GM21526 (cell line): Measurements from ENCODE around the gene DNAH11.
"Not testable (repeated sequence)": the region's sequence is repeated elsewhere in the genome, so short reads cannot be mapped to it uniquely, and the experiment has no call there.

Source experiments
- ATAC-seq: cut with Tn5 transposase; IDR thresholded peaks from one replicate; pipeline ENCODE4 v1.9.1; 2021; ENCODE audit warnings: moderate library complexity; ENCODE audit not compliant: unreplicated experiment, low FRiP score

DNAH11 gene

GRCh38 chr7:21542891-21543527 is at the start of gene DNAH11:
Gene DNAH11, plus strand, starts transcription at chr7:21543039. Its CDS starts 207 bp downstream, at chr7:21543246.
- no peak for ATAC-seq

DNA sequence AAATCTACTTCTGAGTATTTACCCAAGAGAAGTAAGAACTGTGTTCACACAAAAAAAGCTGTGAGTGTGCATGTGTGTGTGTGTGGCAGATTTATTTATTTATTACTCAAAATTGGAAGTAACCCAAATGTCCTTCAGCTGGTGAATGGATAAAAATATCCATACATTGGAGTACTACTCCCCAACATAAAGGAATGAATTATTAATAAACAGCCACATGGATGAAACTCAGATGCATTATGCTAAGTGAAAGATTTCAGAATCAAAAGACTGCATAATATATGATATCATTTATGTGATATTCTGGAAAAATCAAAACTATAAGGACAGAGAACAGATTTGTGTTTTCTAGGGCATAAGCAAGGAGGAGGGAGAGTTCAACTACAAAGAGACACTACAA is 47.1 kb upstream of the DNAH11 start:
- ATAC-seq = no peak

- no peak for ATAC-seq
These were observed 45.8 kb upstream of the DNAH11 start for GRCh38 chr7:21497072-21497471.

DNA sequence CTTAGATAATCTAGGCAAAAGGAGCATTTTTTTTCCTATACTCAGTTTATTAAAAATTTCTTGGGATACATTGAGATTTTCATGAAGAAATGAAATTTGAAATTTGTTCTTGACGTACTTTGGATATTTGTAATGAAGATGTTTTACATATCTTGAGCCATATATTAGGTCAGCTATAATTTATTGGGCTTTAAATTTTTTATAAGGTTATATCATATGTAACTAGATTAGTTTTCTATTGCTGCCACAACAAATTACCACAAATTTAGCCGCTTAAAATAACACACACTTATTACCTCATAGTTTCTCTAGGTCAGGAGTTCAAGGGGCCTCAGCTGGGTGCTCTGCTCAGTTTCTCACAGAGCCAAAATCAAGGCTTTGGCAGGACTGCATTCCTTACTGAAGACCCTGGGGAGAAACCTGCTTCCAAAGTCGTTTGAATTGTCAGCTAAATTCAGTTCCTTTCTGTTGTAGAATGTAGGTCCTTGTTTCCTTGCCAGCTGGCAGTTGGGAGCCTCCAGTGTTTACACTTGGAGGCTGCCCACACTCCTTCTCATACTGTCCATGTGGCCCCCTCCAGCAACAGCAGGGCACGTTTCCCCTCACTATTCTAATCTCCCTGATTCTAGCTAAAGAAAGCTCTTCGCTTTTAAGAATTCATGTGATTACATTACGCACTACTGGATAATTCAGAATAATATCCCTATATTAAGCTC is 42.6 kb upstream of the DNAH11 start:
- no peak for ATAC-seq

DNA sequence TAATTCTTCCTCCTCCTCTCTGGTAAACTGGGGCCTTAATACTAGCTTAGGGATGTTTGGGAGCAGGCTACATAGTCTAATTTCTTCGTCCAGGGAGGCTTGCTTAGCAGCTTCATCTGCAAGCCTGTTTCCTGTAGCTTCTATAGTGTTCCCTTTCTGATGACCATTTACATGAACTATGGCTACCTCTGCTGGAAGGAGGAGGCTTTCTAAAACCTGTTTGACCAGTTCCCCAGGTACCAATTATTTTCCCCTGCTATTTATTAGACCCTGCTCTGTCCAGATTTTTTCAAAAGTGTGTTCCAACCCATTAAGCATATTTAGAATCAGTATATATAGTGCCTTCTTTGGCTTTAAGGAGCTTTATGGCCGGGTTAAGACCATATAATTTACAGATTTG is 38.8 kb upstream of the DNAH11 start:
- ATAC-seq = no peak

DNA sequence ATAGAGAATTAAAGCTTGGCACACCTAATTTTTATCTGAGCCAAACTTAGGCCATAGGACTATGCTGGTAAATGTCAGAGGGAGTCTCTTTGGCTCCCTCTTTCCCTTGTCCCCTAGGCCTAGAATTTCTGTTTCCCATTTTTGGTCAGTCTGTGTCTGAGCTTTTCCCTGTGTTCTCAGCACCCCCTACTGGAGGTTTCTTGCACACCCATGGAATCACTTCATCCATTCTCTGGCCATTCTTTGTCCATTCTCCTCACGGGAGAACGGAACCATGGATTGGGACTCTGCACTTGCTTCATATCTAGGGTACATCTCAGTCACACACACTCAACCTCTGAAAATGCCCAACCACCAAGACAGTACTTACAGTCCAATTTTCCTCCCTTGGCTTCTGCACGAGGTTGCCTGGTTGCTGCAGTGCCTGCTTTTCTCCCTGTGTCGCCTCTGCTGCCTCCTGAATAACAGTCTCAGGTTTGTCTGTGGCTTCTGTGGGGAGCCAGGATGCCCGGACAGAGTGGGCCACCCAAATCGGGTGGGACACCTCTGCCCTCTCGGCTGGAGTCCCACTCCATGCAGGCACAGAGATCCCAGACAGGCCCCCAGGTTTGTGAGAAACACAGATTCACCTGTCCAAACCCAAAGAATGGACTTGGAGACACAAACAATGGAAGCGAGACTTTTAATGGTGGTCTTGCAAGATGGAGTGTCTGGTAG is 35.1 kb upstream of the DNAH11 start:
- ATAC-seq = no peak

DNA sequence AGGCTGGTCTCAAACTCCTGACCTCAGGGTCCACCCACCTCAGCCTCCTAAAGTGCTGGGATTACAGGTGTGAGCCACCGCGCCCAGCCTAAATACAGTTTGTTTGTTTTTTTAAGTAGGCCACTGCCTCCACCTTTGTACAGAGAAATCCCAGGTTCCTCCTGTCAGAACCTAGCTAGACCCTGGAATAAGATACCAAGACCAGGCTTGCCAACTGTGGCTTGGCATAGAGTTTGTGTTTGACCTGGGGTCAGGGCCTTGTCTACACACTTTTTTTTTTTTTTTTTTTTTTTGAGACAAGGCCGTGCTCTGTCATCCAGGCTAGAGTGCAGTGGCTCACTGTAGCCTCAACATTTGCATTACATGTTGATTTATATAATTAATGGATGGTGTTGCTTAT is 34.3 kb upstream of the DNAH11 start:
- no peak for ATAC-seq

DNA sequence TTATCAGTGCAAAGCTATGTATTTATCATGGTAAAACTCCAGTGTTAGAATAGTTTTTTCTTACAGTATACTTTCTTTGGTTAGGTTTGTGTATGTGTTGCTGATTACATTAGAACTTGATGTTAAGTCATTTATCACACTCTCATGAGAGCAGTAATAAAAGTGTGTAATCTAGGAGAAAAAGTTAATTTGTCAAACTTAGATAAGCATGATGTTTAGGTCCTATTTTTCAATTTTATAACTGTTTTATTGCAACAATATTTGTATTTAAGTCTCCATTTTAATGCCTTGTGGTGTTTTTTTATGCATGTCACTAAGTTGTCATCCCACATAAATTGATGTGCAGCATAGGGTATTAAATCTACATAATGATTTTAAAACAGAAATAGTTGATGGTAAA is 28.8 kb upstream of the DNAH11 start:
- ATAC-seq = no peak

GRCh38 chr7:21524680-21525079 is 18.2 kb upstream of the DNAH11 start:
- no peak for ATAC-seq

DNA sequence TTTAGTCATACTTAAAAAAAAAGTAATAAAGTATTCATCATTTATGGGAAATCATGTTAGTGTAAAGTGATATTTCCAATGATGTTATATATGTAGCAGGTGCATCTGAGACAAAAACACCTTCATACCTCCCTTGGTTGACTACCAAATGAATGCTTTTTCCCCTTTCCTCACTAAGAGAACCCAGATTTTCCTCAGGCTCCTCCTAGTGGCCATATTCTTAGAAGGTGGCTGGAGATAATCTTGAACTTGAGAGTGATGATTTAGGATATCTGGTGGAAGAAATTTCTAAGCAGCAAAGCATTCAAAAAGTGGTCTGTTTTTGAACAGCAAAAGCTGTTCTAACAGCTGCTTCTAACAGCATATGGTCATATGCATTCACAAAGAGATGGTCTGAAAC is 16.8 kb upstream of the DNAH11 start:
- no peak for ATAC-seq

DNA sequence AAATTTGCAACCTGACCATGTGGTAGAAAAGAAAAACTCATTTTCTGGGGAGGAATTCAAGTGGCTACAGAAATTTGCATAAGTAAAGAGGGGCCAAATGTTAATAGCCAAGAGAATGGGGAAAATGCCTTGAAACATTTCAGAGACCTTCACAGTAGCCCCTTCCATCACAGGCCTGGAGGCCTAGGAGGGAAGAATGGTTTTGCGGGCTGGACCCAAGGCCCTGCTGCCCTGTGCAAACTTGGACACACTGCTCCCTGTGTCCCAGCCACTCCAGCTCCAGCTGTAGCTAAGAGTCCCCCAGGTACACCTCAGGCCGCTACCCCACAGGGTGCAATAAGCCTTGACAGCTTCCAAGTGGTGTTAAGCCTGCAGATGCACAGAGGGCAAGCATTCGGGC is 16.4 kb upstream of the DNAH11 start:
- ATAC-seq = no peak

- not testable (repeated sequence) for ATAC-seq
These were observed 10.4 kb upstream of the DNAH11 start for GRCh38 chr7:21532485-21532884.

DNA sequence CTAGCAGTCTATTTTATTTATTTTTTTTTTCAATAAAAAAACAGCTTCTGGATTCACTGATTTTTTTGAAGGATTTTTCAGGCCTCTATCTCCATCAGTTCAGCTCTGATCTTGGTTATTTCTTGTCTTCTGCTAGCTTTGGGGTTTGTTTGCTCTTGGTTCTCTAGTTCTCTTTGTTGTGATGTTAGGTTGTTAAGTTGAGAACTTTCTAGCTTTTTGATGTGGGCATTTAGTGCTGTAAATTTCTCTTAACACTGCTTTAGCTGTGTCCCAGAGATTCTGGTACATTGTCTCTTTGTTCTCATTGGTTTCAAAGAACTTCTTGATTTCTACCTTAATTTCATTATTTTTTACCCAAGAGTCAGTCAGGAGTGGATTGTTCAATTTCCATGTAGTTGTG is 9.2 kb upstream of the DNAH11 start:
- not testable (repeated sequence) for ATAC-seq

DNA sequence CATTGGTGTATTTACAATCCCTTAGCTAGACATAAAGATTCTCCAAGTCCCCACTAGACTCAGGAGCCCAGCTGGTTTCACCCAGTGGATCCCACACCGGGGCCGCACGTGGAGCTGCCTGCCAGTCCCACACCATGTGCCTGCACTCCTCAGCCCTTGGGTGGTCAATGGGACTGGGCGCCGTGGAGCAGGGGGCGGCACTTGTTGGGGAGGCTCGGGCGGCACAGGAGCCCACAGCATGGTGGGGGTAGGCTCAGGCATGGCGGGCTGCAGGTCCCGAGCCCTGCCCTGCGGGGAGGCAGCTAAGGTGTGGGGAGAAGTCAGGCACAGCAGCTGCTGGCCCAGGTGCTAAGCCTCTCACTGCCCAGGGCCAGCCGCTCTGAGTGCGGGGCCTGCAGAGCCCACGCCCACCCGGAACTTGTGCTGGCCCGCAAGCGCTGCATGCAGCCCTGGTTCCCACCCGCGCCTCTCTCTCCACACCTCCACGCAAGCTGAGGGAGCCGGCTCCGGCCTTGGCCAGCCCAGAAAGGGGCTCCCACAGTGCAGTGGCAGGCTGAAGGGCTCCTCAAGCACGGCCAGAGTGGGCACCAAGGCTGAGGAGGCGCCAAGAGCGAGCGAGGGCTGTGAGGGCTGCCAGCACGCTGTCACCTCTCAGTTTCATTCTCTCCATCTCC is 6.3 kb upstream of the DNAH11 start:
- ATAC-seq = not testable (repeated sequence)

DNA sequence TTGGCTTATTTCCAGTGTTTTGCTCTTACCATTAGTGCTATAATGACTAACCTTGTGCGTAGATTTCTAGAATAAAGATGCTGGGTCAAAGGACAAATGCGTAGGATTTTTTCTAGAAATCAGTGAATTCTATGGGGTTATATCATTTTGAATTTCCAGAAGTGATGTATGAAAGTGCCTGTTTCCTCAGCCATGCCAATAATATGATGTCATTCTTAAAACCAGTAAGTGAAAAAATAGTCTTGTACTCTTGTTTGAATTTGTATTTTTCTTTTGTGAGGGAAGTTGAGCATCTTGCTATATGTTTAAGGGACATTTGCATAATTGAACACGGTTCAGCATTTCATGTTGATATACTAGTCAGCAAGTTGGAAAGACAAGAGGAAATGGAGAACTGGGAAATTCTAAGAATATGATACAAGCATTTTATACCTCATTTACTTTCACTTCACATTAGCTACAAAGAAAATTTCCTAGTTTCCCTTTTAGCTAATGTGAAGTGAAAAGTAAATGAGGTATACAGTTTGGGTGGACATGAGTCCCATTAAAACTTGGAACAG is 3.8 kb upstream of the DNAH11 start:
- ATAC-seq = no peak

- no peak for ATAC-seq
These were observed 876 bp downstream of the DNAH11 start for GRCh38 chr7:21543528-21544302.

DNA sequence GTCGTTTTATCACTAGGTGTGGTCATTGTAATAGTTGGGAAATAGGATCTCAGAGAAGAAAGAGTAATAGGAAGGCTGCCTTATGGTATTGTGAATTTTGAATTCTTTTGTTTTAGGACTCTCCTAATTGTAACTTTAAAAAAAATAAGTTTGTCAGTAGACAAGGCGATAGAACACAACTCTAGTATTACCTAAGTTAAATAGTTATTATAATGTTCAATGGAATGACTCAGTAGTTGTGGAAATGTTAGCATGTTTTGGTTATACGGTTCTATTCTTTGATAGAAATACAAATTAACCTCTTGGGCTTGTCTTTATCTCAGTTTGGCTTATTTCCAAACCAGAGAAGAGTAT is 1.4 kb downstream of the DNAH11 start:
- ATAC-seq = no peak

DNA sequence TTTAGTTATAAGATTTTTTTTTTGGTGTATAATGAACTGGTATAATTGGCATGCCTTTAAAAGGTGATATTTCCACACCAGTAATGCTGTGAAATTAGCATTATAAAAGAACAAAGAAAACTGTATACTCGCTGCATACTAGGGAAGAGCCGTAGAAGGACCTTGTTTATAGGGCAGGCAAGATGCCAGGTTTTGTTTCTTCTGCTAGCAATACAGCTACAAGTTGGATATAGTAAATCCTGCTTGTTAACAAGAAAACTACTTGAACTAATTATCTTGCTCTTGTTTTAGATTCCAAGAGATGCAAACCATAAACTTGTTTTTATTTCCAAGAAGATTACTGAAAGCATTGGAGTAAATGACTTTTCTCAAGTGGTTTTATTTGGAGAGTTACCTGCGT is 1.9 kb downstream of the DNAH11 start:
- no peak for ATAC-seq

- no peak for ATAC-seq
These were observed 4.7 kb downstream of the DNAH11 start for GRCh38 chr7:21547501-21547900.

GRCh38 chr7:21548491-21548890 is 5.7 kb downstream of the DNAH11 start:
- ATAC-seq = no peak
